Fibroblast of skin of scalp (primary cell): ENCODE measurements around the gene SAA2.
A peak's percentile ranks its signal among the peaks of the same experiment; 100 is the strongest.
"Not testable (repeated sequence)": the region's sequence is repeated elsewhere in the genome, so short reads cannot be mapped to it uniquely, and the experiment has no call there.

Source experiments
- DNase-seq: peaks from one replicate; pipeline ENCODE4 v3.0.0-alpha.2; 2013

Gene SAA2

GRCh38 chr11:18247191-18247581 is 1.3 kb downstream of the SAA2 start:
- not testable (repeated sequence) for DNase-seq

- not testable (repeated sequence) for DNase-seq
Observed at GRCh38 chr11:18246379-18247190, 1.9 kb downstream of the SAA2 start.

- no peak for DNase-seq
Observed at GRCh38 chr11:18245396-18245795, 3.1 kb downstream of the SAA2 start.

GRCh38 chr11:18243783-18244362 is 4.6 kb downstream of the SAA2 start:
- DNase-seq, result peak; percentile 72

DNA sequence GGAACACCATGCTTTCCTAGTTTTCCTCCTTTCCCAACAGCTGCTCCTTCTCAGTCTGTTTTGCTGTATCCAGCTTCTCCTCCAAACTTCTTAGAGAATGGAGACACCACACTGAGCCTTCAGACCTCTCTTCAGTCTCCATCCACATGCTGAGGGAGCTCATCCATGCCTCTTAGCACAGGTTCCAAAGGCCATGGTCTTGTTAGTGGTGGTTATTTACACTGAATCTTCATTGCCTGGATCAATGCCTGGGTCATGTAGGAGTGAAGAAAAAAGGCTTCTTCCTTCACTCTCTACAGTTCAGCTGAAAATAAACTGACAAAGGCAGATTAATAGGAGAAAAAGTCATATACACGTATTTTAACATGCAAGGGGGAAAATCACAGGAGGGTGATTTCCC is 8.8 kb downstream of the SAA2 start:
- no peak for DNase-seq

- DNase-seq, result no peak
Observed at GRCh38 chr11:18236664-18237356, 11.7 kb downstream of the SAA2 start, which contains the start of gene SAA4. Gene SAA4 (minus strand): TSS chr11:18236802. CDS start chr11:18235926, 876 bp downstream.

- DNase-seq, result no peak
Observed at GRCh38 chr11:18235394-18236334, 12.8 kb downstream of the SAA2 start.

DNA sequence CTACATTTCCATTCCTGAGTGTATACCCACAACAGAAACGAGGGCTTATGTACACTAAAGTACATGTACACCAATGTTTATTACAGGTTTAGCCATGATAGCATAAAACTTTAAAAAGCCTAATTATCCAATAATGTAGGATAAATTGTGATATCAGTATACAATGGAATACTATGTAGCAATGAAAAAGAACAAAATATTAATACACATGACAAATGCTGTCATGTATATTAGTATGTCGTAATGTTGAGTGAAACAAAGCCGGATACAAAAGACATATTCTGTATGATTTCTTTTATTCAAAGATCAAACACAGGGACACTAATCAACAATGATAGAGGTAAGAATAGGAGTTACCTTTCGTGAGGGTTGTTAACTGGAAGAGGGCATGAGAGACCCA is 14.6 kb downstream of the SAA2 start:
- DNase-seq, result no peak

- no peak for DNase-seq
Observed at GRCh38 chr11:18230859-18231258, 17.6 kb downstream of the SAA2 start.

DNA sequence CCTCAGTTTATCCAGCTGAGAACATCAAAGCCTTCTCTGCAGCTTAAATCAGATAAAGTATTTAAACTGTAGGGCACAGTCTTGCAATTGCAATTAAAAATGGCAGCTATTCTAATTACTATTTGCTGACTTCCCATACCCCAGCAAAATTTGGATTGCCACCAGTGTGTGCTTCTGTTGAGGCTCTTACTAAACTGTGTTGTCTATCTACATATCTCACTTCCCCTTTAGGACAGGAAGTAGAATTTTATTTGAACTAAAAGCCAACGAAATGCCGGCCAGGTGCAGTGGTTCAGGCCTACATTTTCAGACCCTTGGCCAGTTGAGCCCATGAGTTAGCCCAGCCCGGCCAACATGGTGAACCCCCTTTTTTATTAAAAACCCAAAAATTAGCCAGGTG is 19.0 kb downstream of the SAA2 start:
- DNase-seq, result no peak

GRCh38 chr11:18225913-18226312 is 22.6 kb downstream of the SAA2 start:
- DNase-seq, result no peak

- no peak for DNase-seq
Observed at GRCh38 chr11:18223591-18224387, 24.7 kb downstream of the SAA2 start.

- no peak for DNase-seq
Observed at GRCh38 chr11:18222814-18223421, 25.6 kb downstream of the SAA2 start.

GRCh38 chr11:18221274-18221876 is 27.1 kb downstream of the SAA2 start:
- DNase-seq, result no peak

DNA sequence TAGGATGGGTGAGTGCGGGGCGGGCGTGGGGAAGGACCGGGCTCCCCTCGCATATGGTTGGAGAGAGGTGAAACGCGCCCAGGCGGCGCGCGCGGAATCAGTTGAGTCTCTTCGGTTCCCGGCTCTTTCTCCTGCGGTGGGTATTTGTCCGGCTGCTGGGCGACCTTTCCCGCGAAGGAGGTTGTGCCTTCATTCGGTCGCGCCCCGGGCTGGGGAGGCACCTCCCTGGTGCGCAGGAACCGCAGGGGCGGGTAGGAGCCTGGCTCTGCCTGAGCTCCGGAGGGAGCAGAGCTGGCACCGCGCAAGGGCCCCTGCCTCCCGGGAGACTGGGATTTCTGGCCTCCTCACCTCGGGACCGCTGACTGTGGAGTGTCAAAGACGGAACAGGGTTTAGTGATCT is 39.4 kb downstream of the SAA2 start:
- DNase-seq, result no peak

GRCh38 chr11:18204771-18205170 is 43.7 kb downstream of the SAA2 start:
- DNase-seq, result no peak

- DNase-seq, result no peak
Observed at GRCh38 chr11:18204220-18204619, 44.2 kb downstream of the SAA2 start.

DNA sequence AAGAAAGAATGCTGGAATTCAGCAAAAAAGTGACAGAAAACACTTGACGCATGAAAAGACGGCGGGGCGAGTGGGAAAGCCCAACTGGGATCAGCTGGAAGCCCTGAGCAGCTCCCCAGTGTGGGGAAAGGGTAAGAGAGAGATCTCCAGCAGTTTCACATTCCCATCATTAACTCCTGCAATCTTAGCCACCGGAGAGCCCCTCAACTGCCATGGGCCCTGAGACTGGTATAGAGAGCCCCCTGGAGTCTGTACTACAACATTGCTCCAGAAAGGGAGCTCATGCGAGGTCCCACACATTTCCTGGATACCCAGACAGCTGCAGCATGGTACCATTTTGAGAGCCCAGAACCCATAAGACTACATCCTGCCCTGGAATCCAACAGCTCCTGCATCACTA is 44.7 kb downstream of the SAA2 start:
- peak; percentile 23 for DNase-seq

GRCh38 chr11:18197738-18198137 is 50.7 kb downstream of the SAA2 start:
- not testable (repeated sequence) for DNase-seq

GRCh38 chr11:18196532-18196931 is 51.9 kb downstream of the SAA2 start:
- DNase-seq, result no peak
